ENCODE results near the gene RAI1. TPM values are rescaled to one million over a fixed set of nuclear protein-coding genes. Genes with fewer than 3 reads are reported as not detected.

The RAI1 gene
- total and polyA plus RNA-seq, 2 of the 8 experiments (the other 6 are each of a cell fraction or from before 2014, with no cell fraction given), result 0.39 to 1.2 TPM

DNA sequence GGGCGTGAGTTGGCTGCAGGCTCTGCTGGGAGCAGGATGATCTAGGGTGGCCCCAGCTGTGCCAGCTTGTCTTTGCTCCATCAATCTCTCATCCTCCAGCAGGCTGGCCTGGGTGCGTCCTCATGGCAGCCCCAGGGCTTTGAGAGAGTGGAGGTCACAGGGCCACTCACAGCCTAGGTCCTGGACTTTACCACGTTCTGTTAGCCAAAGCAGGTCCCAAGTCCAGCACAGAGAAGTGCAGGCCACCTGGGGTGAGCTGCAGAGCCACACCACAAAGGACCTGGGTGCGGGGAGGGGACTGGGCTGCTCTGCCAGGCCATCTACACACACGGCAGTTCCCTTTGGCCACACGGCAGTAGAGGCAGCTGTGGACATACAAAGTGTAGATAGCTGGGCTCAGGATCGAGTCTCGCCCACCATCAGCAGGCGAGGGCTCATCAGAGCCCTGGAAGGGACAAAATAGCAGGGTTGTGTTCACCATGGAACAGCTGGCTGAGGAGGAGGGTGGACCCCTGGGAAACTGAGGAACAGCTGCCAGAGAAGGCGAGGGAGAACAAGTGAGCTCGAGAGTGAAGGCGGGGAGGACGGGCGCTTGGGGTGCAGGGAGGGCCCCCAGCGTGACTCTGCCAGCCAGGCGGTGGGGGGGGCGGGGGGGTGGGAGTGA lies 125.5 kb downstream of the RAI1 start (continued):
- TF ChIP-seq MAFK (IDR thresholded peaks at IDR 0.05; ENCODE audit: low read depth, low read length), result no peak

Measured in H1 (cell line).